HuH-7 (cell line): Measurements from ENCODE around the gene DCHS1.
A peak's percentile ranks its signal among the peaks of the same experiment; 100 is the strongest.

Experiments
- DNase-seq: peaks from one replicate; pipeline ENCODE4 v3.0.0; 2011; ENCODE audit warnings: low spot score

Gene DCHS1

DNA sequence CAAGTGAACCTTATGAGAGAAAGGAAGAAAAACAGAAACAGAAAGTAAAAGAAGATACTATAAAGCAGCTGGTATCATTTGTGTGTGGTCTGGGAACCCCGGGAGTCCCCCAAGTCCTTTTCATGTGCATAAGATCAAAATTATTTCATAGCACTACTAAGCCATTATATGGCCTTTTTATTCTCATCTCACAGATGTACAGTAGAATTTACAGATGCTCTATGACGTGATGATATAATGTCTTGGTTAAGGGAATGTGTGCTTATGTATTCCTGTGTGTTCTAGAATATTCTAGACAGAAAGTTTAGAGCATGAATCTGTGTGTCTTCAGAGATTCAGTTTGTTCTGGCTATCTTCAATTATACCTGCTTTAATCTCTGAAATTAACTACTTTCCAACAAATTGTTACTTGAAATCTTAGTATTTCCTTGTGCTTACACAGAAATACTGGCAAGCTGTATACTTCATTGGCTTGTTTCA, 27.8 kb downstream of the DCHS1 start:
- no peak for DNase-seq

- no peak for DNase-seq
These were observed 28.4 kb downstream of the DCHS1 start for GRCh38 chr11:6626971-6627761.

DNA sequence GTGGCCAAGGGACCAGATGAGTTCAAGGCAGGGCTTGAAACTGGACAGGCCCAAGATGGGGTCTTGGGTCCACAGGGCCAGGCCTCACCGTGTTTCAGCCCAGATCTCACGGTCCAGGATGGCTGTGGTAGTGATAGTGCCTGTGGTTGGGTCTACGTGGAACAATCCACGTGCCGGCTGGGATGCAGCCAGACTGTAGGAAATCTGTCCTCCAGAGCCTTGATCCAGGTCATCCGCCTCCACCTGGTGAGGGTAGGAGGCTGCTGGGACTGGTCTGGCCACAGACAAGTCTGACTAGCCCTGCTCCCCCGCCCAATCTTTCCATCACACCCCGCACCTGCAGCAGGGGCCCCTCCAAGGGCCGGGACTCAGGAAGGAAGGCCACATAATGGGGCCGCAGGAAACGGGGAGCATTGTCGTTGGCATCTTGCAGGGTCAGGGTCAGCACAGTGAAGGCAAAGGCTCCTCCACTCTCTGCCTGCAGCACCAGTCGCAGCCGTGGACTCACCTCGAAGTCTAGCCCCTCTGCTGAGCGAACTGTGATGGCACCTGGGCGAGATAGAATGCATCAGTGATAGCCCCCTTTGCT, 29.7 kb downstream of the DCHS1 start:
- DNase-seq = no peak

- DNase-seq = no peak
These were observed 30.3 kb downstream of the DCHS1 start for GRCh38 chr11:6625156-6625831.

DNA sequence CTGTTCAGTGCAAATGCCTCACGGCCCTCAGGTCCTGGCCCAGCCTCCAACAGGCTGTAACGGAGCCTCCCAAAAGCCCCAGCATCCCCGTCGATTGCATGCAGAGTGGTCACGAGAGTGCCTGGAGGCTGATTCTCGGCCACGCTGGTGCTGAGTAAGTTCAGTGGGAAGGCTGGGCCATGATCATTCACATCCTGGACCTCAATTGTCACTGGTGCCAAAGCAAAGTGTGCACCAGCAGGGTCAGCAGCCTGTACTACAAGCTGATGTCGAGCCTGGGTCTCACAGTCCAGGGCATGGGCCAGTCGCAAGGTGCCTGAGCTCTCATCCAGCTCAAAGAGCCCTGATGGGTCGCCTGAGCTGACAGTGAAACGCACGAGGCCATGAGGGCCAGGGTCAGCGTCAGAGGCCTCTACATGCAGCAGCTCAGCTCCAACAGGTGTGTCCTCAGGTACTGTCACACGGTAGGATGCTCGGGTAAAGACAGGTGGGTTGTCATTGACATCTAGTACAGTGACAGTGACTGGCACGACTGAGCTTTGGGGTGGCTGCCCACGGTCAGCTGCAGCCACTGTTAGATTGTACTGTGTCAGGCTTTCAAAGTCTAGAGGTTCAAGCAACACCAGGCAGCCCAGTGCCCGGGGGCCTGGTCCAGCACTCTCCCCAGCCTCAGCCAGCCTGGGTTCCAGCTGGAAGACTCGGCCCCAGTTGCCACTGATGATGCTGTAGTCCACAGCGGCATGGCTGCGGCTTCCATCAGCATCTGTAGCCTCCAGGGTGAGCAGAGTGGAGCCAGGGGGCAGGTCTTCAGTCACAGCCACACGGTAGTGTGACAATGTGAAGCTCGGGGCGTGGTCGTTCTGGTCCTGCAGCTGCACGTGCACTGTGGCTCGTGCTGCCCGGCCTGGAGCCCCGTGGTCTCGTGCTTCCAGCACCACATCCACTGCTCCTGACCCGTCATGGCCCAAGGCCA, 31.9 kb downstream of the DCHS1 start:
- DNase-seq = no peak

GRCh38 chr11:6622261-6623171, 33.1 kb downstream of the DCHS1 start:
- no peak for DNase-seq

- DNase-seq = no peak
These were observed 33.8 kb downstream of the DCHS1 start for GRCh38 chr11:6621711-6622211.

DNA sequence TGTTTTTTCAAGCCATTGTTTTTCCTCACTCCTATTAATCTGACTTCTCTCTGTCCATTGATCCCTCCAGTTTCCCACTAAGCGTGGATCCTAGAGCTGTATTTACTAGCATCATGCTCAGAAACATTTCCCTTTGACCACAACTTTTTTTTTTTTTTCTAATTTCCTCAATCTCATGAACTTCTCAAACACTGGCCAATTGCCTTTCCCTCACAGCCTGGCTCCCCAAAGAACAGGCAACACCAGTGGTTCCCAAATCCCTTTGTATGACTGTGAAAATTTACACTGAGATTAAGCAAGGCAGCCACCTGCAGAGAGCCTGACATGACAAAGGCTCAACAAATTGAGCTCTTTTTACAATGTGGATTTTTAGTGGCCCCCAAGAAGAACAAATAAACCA, 35.0 kb downstream of the DCHS1 start:
- DNase-seq = no peak

DNA sequence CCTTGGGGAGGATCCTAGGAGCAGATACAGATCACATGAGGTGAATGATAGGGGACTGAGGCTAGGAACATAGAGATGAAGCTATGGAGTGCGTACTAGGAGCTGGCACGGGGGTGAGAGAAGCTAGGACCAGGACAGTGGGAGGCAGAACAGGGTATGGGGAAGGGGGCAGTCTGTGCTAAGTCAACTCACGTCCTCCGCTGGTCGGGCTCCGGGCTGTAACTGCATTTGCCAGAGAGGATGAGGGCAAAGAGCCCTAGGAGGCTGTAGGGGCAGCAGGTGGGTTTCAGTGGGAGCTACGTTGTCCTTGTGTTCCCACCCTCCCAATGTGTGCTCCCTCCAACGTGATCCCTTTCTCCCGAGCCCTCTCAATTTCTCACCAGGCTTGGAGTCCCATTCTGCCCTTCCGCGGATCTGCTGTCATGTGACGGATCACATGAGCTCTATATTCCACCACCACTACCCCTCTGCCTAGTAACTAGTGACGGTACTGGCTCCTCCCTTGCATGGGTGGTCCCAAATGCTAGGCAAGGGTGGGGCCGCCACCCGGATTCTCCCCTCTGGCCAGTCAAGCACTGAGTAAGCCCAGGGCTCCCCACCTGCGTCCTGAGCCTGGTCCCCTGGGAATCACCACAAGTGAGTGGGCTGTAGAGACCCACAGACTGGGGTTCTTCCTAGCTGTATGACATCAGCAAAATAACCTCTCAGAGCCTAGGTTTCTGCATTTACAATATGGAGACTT, 36.4 kb downstream of the DCHS1 start, which contains the start of gene TPP1:
Gene TPP1 (minus strand): TSS at position 419 of the 742 bp plus-strand sequence. CDS start 22 bp downstream, at position 397.
- peak; percentile 98 for DNase-seq

- no peak for DNase-seq
These were observed 37.2 kb downstream of the DCHS1 start for GRCh38 chr11:6618117-6619003.

DNA sequence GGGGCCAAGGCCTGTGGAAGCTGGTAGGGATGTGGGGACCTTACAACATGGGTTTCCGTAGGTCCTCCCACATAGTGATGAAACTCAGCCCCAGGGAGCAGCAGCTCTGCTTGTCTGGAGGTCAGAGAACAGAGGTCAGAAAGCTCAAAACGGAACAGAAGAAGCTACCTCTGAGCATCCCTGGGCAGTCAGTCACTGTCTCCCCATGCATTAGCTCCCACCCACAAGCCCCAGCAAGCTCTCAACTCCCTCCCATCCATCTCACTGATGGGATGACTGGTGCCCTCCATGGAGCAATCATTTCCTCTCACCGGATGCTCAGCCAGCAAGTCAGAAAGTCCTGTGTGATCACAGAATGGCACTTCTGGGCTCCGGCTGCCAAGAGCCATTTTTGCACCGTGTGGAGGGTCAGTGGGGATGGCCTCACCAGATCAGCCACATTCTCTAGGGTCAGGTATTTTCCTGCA, 38.3 kb downstream of the DCHS1 start:
- no peak for DNase-seq

DNA sequence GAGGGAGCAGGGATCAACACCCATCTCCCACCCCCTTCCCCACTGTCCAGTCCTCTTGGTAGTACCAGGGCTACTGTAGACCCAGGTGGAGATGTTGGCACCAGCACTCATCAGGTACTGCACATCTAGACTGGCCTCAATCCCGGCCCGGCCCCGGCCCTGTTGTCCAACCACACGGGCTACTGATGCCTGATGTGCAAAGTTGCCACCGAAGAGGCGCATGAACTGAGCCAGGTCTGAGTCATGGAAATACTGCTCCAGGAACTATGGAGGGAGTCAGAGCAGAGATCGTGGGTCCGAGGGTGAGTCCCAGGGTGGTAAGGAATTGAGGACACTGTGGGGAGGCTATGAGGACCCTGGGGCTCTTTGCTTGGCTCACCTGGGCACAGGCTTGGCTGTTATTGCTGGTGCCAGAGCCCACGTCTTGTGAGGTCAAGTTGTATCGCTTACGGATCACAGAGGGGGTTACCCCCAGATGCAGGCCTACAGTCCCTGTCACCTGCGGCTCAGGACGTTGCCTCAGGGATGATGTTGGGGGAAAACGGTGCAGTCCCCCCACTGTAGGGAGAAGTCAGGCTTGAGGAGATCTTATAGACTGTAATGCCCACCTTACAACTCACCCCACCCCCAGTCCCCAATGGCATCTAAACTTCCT, 38.9 kb downstream of the DCHS1 start:
- DNase-seq = no peak

DNA sequence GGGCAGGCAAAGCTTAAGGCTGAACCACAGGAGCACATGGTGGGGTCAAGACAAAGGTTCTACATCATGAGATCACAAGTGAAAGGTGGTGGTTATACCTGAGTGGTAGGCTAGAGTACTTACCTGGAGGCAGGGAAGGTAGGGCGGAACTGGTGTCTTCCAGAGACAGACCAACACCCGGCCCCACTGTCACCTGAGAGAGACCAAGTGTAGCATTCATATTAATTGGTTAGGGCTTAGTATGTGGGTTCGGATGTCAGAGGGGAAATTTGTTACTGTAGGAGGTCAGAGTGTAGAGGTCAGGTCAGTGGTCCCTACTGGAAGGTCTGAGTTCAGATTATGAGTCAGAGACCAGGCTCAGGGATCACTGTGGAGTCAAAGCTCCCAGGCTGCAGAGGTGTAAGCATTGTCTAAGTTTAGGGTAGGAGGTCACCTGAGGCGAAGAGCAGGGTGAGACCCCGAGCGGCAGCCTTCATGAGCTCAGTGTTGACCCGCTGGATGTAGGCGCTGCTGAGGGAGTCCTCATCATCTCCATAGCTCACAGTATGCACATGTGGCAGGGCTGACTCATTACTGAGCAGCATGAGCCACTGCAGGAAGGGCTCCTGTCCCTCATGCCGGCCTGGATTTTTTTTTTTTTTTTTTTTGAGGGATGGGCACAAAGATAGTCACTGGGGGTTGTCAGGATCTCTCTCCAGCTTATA, 39.6 kb downstream of the DCHS1 start:
- DNase-seq = no peak

DNA sequence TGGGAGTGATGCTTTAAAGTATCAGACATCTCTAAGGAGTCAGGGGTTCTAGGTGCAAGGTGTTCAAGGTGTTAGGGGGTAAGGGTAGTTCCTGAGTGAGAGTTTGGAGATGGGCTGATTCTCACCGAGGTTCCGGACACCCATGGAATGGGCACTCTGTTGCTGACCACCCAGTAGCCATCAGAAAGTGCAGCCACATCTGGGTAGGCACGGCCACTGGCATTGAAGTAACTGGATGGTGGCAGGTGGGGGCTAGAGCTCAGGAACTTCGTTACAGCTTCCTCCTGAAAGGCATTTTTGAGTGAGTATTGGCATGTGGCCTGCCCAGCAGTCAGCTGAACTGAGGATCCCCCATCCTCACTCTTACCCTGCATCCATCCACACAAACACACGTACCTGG, 40.6 kb downstream of the DCHS1 start:
- no peak for DNase-seq

DNA sequence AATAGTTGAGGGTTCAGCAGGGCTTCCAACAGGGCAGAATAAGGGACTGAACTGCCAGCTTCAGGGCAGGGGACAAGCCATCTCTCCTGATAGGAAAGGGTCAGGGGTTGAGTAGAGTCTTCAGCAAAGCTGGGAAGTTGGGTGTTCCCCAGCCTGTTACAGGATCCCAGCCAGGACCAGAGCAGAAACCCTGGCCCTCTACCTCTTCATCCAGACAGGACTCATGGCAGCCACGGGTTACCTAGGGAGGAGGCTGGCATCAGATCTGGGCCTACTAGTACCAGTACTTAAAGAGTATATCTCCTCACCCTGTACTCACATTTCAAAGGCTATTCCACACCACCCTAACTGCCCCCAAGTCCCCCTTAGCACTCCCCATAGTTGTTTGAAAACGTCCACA, 41.2 kb downstream of the DCHS1 start:
- no peak for DNase-seq

- no peak for DNase-seq
These were observed 42.1 kb downstream of the DCHS1 start for GRCh38 chr11:6613496-6613895.
